ENCODE results near the gene IGSF9B.

IGSF9B gene

GRCh38 chr11:133943950-133944698 is 12.6 kb downstream of the IGSF9B start:
- FAIRE-seq: no peak
- no peak for DNase-seq (ENCODE audit: insufficient read length)

GRCh38 chr11:133942577-133942976 is 14.2 kb downstream of the IGSF9B start:
- no peak for DNase-seq (ENCODE audit: insufficient read length)
- TF ChIP-seq POLR2AphosphoS5 (IDR thresholded peaks at IDR 0.05; ENCODE audit: low read depth, low read length): no peak
- no peak for TF ChIP-seq POLR2A (IDR thresholded peaks at IDR 0.05; ENCODE audit: low read depth, low read length)
- TF ChIP-seq TAF1 (IDR thresholded peaks at IDR 0.05; ENCODE audit: borderline replicate concordance, low read depth, low read length): no peak
- no peak for FAIRE-seq

More at GRCh38 chr11:133943950-133944698, 12.6 kb downstream of the IGSF9B start:
- no peak for TF ChIP-seq POLR2A (IDR thresholded peaks at IDR 0.05; ENCODE audit: low read depth, low read length)
- no peak for TF ChIP-seq POLR2AphosphoS5 (IDR thresholded peaks at IDR 0.05; ENCODE audit: low read depth, low read length)
- no peak for TF ChIP-seq TAF1 (IDR thresholded peaks at IDR 0.05; ENCODE audit: borderline replicate concordance, low read depth, low read length)

GRCh38 chr11:133941546-133941945 is 15.2 kb downstream of the IGSF9B start:
- TF ChIP-seq TAF1 (IDR thresholded peaks at IDR 0.05; ENCODE audit: borderline replicate concordance, low read depth, low read length): no peak
- no peak for TF ChIP-seq POLR2AphosphoS5 (IDR thresholded peaks at IDR 0.05; ENCODE audit: low read depth, low read length)
- no peak for TF ChIP-seq POLR2A (IDR thresholded peaks at IDR 0.05; ENCODE audit: low read depth, low read length)
- FAIRE-seq (no peak), DNase-seq (ENCODE audit: insufficient read length) (no peak)

GRCh38 chr11:133940034-133940433 is 16.7 kb downstream of the IGSF9B start:
- TF ChIP-seq POLR2AphosphoS5 (IDR thresholded peaks at IDR 0.05; ENCODE audit: low read depth, low read length) (no peak; the same call in 1 of the 2 replicates), TAF1 (IDR thresholded peaks at IDR 0.05; ENCODE audit: borderline replicate concordance, low read depth, low read length) (no peak), POLR2A (IDR thresholded peaks at IDR 0.05; ENCODE audit: low read depth, low read length) (no peak)
- DNase-seq (ENCODE audit: insufficient read length) (no peak), FAIRE-seq (peak; percentile 61)

GRCh38 chr11:133939558-133939957 is 17.2 kb downstream of the IGSF9B start:
- FAIRE-seq: no peak
- DNase-seq (ENCODE audit: insufficient read length): no peak
- no peak for TF ChIP-seq TAF1 (IDR thresholded peaks at IDR 0.05; ENCODE audit: borderline replicate concordance, low read depth, low read length)
- TF ChIP-seq POLR2A (IDR thresholded peaks at IDR 0.05; ENCODE audit: low read depth, low read length): no peak
- TF ChIP-seq POLR2AphosphoS5 (IDR thresholded peaks at IDR 0.05; ENCODE audit: low read depth, low read length): no peak

- TF ChIP-seq POLR2A (IDR thresholded peaks at IDR 0.05; ENCODE audit: low read depth, low read length) (no peak), POLR2AphosphoS5 (IDR thresholded peaks at IDR 0.05; ENCODE audit: low read depth, low read length) (no peak), TAF1 (IDR thresholded peaks at IDR 0.05; ENCODE audit: borderline replicate concordance, low read depth, low read length) (no peak)
- DNase-seq (ENCODE audit: insufficient read length) (no peak), FAIRE-seq (no peak)
Measured at GRCh38 chr11:133938166-133938565, 18.6 kb downstream of the IGSF9B start.

- no peak for FAIRE-seq
- no peak for DNase-seq (ENCODE audit: insufficient read length)
- TF ChIP-seq POLR2AphosphoS5 (IDR thresholded peaks at IDR 0.05; ENCODE audit: low read depth, low read length) (no peak), TAF1 (IDR thresholded peaks at IDR 0.05; ENCODE audit: borderline replicate concordance, low read depth, low read length) (no peak), POLR2A (IDR thresholded peaks at IDR 0.05; ENCODE audit: low read depth, low read length) (no peak)
Measured at GRCh38 chr11:133937468-133937867, 19.3 kb downstream of the IGSF9B start.

GRCh38 chr11:133937015-133937414 is 19.8 kb downstream of the IGSF9B start:
- no peak for DNase-seq (ENCODE audit: insufficient read length)
- TF ChIP-seq POLR2AphosphoS5 (IDR thresholded peaks at IDR 0.05; ENCODE audit: low read depth, low read length): no peak
- no peak for TF ChIP-seq TAF1 (IDR thresholded peaks at IDR 0.05; ENCODE audit: borderline replicate concordance, low read depth, low read length)
- TF ChIP-seq POLR2A (IDR thresholded peaks at IDR 0.05; ENCODE audit: low read depth, low read length): no peak
- FAIRE-seq: no peak

- FAIRE-seq (no peak), DNase-seq (ENCODE audit: insufficient read length) (no peak)
- TF ChIP-seq POLR2AphosphoS5 (IDR thresholded peaks at IDR 0.05; ENCODE audit: low read depth, low read length): no peak
- no peak for TF ChIP-seq TAF1 (IDR thresholded peaks at IDR 0.05; ENCODE audit: borderline replicate concordance, low read depth, low read length)
- no peak for TF ChIP-seq POLR2A (IDR thresholded peaks at IDR 0.05; ENCODE audit: low read depth, low read length)
Measured at GRCh38 chr11:133936592-133936991, 20.2 kb downstream of the IGSF9B start.

GRCh38 chr11:133936136-133936535 is 20.6 kb downstream of the IGSF9B start:
- FAIRE-seq: no peak
- no peak for DNase-seq (ENCODE audit: insufficient read length)
- TF ChIP-seq TAF1 (IDR thresholded peaks at IDR 0.05; ENCODE audit: borderline replicate concordance, low read depth, low read length) (no peak), POLR2AphosphoS5 (IDR thresholded peaks at IDR 0.05; ENCODE audit: low read depth, low read length) (no peak), POLR2A (IDR thresholded peaks at IDR 0.05; ENCODE audit: low read depth, low read length) (no peak)

- TF ChIP-seq TAF1 (IDR thresholded peaks at IDR 0.05; ENCODE audit: borderline replicate concordance, low read depth, low read length) (no peak), POLR2A (IDR thresholded peaks at IDR 0.05; ENCODE audit: low read depth, low read length) (no peak), POLR2AphosphoS5 (IDR thresholded peaks at IDR 0.05; ENCODE audit: low read depth, low read length) (no peak)
- DNase-seq (ENCODE audit: insufficient read length): no peak
- FAIRE-seq: no peak
Measured at GRCh38 chr11:133935551-133935910, 21.2 kb downstream of the IGSF9B start.
